KOPT-K1 (cell line): ENCODE data around the gene C9orf78.

ENCODE experiments used
- H3K27ac ChIP-seq: fragments of 200-600 bp; sonication (generic); 2 replicates; pipeline ENCODE4 v1.5.1; 2016; ENCODE audit warnings: antibody characterized with exemption, mild to moderate bottlenecking, low read depth, low read length; ENCODE audit not compliant: poor library complexity, severe bottlenecking
- H3K36me3 ChIP-seq: fragments of 200-600 bp; sonication (generic); 2 replicates; pipeline ENCODE4 v1.5.1; 2017; ENCODE audit warnings: antibody characterized with exemption, mild to moderate bottlenecking, low read length, moderate library complexity; ENCODE audit not compliant: insufficient read depth
- H3K9me3 ChIP-seq: fragments of 200-600 bp; sonication (generic); 2 replicates; pipeline ENCODE4 v1.5.1; 2017; ENCODE audit warnings: antibody characterized with exemption, low read length, mild to moderate bottlenecking; ENCODE audit not compliant: insufficient read depth, poor library complexity, severe bottlenecking

C9orf78 gene

GRCh38 chr9:129871046-129871445 lies 36.0 kb upstream of the C9orf78 start:
- Histone ChIP-seq H3K9me3 (no peaks in the 10 kb centered on the region), H3K27ac (no peak overlapping the region), H3K36me3 (peaks cover 31% of the 10 kb centered on the region)

GRCh38 chr9:129869585-129870501 lies 34.8 kb upstream of the C9orf78 start:
- no peak overlapping the region for H3K27ac ChIP-seq
- no peaks in the 10 kb centered on the region for H3K9me3 ChIP-seq
- peaks cover 40% of the 10 kb centered on the region for H3K36me3 ChIP-seq

GRCh38 chr9:129868872-129869486 lies 33.9 kb upstream of the C9orf78 start:
- H3K9me3 ChIP-seq, result no peaks in the 10 kb centered on the region
- H3K36me3 ChIP-seq, result peaks cover 46% of the 10 kb centered on the region
- no peak overlapping the region for H3K27ac ChIP-seq

GRCh38 chr9:129868023-129868871 lies 33.2 kb upstream of the C9orf78 start:
- no peaks in the 10 kb centered on the region for H3K9me3 ChIP-seq
- no peak overlapping the region for H3K27ac ChIP-seq
- peaks cover 51% of the 10 kb centered on the region for H3K36me3 ChIP-seq

GRCh38 chr9:129867136-129868022 lies 32.3 kb upstream of the C9orf78 start:
- Histone ChIP-seq H3K27ac (no peak overlapping the region), H3K36me3 (peaks cover 51% of the 10 kb centered on the region), H3K9me3 (no peaks in the 10 kb centered on the region)

GRCh38 chr9:129866394-129867135 lies 31.5 kb upstream of the C9orf78 start:
- no peak overlapping the region for H3K27ac ChIP-seq
- H3K36me3 ChIP-seq, result peaks cover 55% of the 10 kb centered on the region

GRCh38 chr9:129865668-129866320 lies 30.7 kb upstream of the C9orf78 start:
- no peaks in the 10 kb centered on the region for H3K9me3 ChIP-seq
- peaks cover 56% of the 10 kb centered on the region for H3K36me3 ChIP-seq
- no peak overlapping the region for H3K27ac ChIP-seq

More at GRCh38 chr9:129866394-129867135, 31.5 kb upstream of the C9orf78 start:
- no peaks in the 10 kb centered on the region for H3K9me3 ChIP-seq

GRCh38 chr9:129864991-129865647 lies 30.0 kb upstream of the C9orf78 start:
- H3K9me3 ChIP-seq, result no peaks in the 10 kb centered on the region
- peaks cover 51% of the 10 kb centered on the region for H3K36me3 ChIP-seq
- H3K27ac ChIP-seq, result no peak overlapping the region

GRCh38 chr9:129863059-129863690 lies 28.1 kb upstream of the C9orf78 start:
- Histone ChIP-seq H3K36me3 (peaks cover 48% of the 10 kb centered on the region), H3K9me3 (no peaks in the 10 kb centered on the region), H3K27ac (no peak overlapping the region)

- H3K27ac ChIP-seq, result no peak overlapping the region
Observed at GRCh38 chr9:129861447-129861827, 26.4 kb upstream of the C9orf78 start.

GRCh38 chr9:129860653-129861446 lies 25.8 kb upstream of the C9orf78 start:
- Histone ChIP-seq H3K27ac (no peak overlapping the region), H3K9me3 (no peaks in the 10 kb centered on the region), H3K36me3 (peaks cover 66% of the 10 kb centered on the region)

More at GRCh38 chr9:129861447-129861827, 26.4 kb upstream of the C9orf78 start:
- Histone ChIP-seq H3K9me3 (no peaks in the 10 kb centered on the region), H3K36me3 (peaks cover 61% of the 10 kb centered on the region)
